OCI-LY3 (cell line): ENCODE data around the gene SHC1.

ENCODE experiments used
- H2AFZ ChIP-seq: fragments of 200-600, 300-600 bp; shearing (Covaris generic); 2 replicates; pipeline ENCODE4 v1.6.0; 2014; ENCODE audit warnings: antibody characterized with exemption, low read depth, low read length
- H3K27ac ChIP-seq: fragments of 200-600, 300-600 bp; sonication (generic); 2 replicates; pipeline ENCODE4 v1.5.1; 2014; ENCODE audit warnings: mild to moderate bottlenecking, low read length, moderate library complexity, mixed read lengths
- H3K27me3 ChIP-seq: fragments of 200-600, 300-600 bp; sonication (generic); 2 replicates; pipeline ENCODE4 v1.6.1; 2014; ENCODE audit warnings: low read depth, low read length, mixed read lengths
- H3K36me3 ChIP-seq: fragments of 200-600, 300-600 bp; sonication (generic); replicated peaks from 2 replicates; pipeline ENCODE3; 2014; ENCODE audit warnings: low read depth, low read length, mixed read lengths
- H3K4me1 ChIP-seq: fragments of 300-600, 200-600 bp; sonication (generic); 2 replicates; pipeline ENCODE4 v1.6.1; 2014; ENCODE audit warnings: low read length, mixed read lengths
- H3K4me2 ChIP-seq: fragments of 200-600, 300-600 bp; sonication (generic); 2 replicates; pipeline ENCODE4 v1.6.1; 2014; ENCODE audit warnings: low read length, mixed read lengths
- H3K4me3 ChIP-seq: fragments of 300-600, 200-600 bp; sonication (generic); 2 replicates; pipeline ENCODE4 v1.5.1; 2014; ENCODE audit warnings: antibody characterized with exemption, mild to moderate bottlenecking, low read length, moderate library complexity
- H3K79me2 ChIP-seq: fragments of 300-600, 200-600 bp; shearing (Covaris generic); 2 replicates; pipeline ENCODE4 v1.6.1; 2014; ENCODE audit warnings: mild to moderate bottlenecking, low read length, mixed read lengths
- H3K9ac ChIP-seq: fragments of 300-600, 200-600 bp; shearing (Covaris generic); 2 replicates; pipeline ENCODE4 v1.6.0; 2014; ENCODE audit warnings: mild to moderate bottlenecking, low read length, moderate library complexity
- H3K9me3 ChIP-seq: fragments of 200-600, 300-600 bp; shearing (Covaris generic); 2 replicates; pipeline ENCODE4 v1.6.1; 2014; ENCODE audit warnings: low read length, mixed read lengths; ENCODE audit not compliant: insufficient read depth
- H4K20me1 ChIP-seq: fragments of 200-600, 300-600 bp; sonication (generic); 2 replicates; pipeline ENCODE4 v1.6.1; 2016; ENCODE audit warnings: low read length, mixed read lengths; ENCODE audit not compliant: insufficient read depth
- EZH2phosphoT487 ChIP-seq: fragments of 200-600 bp; shearing (Covaris generic); IDR thresholded peaks from 2 replicates; pipeline ENCODE4 v1.6.1; 2018; ENCODE audit warnings: antibody characterized with exemption, mixed run types, low read depth
- TF ChIP-seq, protein P1 (sequence below): fragments of 200-600, 300-600 bp; sonication (generic); IDR thresholded peaks from 2 replicates; pipeline ENCODE4 v1.5.1; 2014; ENCODE audit warnings: antibody characterized with exemption, low read length, low read depth

SHC1 gene

GRCh38 chr1:154912755-154913154, 57.8 kb downstream of the SHC1 start:
- no peaks in the 10 kb centered on the region for H3K79me2 ChIP-seq
- TF ChIP-seq, protein P1, sequence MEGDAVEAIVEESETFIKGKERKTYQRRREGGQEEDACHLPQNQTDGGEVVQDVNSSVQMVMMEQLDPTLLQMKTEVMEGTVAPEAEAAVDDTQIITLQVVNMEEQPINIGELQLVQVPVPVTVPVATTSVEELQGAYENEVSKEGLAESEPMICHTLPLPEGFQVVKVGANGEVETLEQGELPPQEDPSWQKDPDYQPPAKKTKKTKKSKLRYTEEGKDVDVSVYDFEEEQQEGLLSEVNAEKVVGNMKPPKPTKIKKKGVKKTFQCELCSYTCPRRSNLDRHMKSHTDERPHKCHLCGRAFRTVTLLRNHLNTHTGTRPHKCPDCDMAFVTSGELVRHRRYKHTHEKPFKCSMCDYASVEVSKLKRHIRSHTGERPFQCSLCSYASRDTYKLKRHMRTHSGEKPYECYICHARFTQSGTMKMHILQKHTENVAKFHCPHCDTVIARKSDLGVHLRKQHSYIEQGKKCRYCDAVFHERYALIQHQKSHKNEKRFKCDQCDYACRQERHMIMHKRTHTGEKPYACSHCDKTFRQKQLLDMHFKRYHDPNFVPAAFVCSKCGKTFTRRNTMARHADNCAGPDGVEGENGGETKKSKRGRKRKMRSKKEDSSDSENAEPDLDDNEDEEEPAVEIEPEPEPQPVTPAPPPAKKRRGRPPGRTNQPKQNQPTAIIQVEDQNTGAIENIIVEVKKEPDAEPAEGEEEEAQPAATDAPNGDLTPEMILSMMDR: no peak
- TF ChIP-seq EZH2phosphoT487: no peak
- H3K27me3 ChIP-seq: no peaks in the 10 kb centered on the region
- no peaks in the 10 kb centered on the region for H4K20me1 ChIP-seq
- H2AFZ ChIP-seq: no peak overlapping the region
- no peak overlapping the region for H3K4me3 ChIP-seq
- H3K9me3 ChIP-seq: peaks cover 3% of the 10 kb centered on the region
- H3K4me1 ChIP-seq: no peaks in the 10 kb centered on the region
- no peaks in the 10 kb centered on the region for H3K36me3 ChIP-seq
- no peak overlapping the region for H3K4me2 ChIP-seq
- no peak overlapping the region for H3K27ac ChIP-seq
- H3K9ac ChIP-seq: no peak overlapping the region
